ENCODE measurements around the gene CD101.
"Not testable (repeated sequence)": the region's sequence is repeated elsewhere in the genome, so short reads cannot be mapped to it uniquely, and the experiment has no call there.

The CD101 gene

DNA sequence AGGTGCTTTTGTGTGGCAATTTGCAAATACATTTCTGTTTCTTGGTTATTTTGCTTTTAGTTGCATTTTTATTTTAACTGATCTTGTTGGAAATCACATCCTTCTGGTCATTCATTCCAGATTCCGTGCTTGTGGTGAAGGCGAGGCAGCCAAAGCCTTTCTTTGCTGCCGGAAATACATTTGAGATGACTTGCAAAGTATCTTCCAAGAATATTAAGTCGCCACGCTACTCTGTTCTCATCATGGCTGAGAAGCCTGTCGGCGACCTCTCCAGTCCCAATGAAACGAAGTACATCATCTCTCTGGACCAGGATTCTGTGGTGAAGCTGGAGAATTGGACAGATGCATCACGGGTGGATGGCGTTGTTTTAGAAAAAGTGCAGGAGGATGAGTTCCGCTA lies 34.8 kb upstream of the CD101 start:
- no peak overlapping the region for H3K4me3 ChIP-seq
- no peaks in the 10 kb centered on the region for H3K4me1 ChIP-seq
- H3K27me3 ChIP-seq, result no peaks in the 10 kb centered on the region
- no peak overlapping the region for H3K27ac ChIP-seq
- no peak for TF ChIP-seq Cebpa-rat (IDR thresholded peaks at IDR 0.05)
- H3K9ac ChIP-seq, result no peak overlapping the region
- H4K20me1 ChIP-seq, result no peaks in the 10 kb centered on the region
- H3K9me3 ChIP-seq, result no peaks in the 10 kb centered on the region
- no peaks in the 10 kb centered on the region for H3K36me3 ChIP-seq
- H3K4me2 ChIP-seq, result no peak overlapping the region

DNA sequence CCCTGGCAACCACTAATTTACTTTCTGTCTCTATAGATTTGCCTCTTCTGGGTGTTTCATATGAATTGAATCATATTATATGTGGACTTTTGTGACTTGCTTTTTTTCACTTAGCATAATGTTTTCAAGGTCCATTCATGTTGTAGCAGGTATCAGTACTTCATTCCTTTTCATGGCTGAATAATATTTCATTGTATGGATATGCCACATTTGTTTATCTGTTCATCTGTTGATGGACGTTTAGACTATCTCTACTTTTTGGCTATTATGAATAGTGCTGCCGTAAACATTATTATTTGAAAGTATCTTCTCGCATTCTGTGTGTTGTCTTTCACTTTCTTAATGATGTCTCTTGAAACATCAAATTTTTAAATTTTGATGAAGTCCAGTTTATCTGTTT lies 32.8 kb upstream of the CD101 start:
- TF ChIP-seq Cebpa-rat (IDR thresholded peaks at IDR 0.05), result no peak
- Histone ChIP-seq H3K36me3 (no peaks in the 10 kb centered on the region), H3K4me1 (no peaks in the 10 kb centered on the region), H3K27ac (no peak overlapping the region), H3K27me3 (no peaks in the 10 kb centered on the region), H3K4me3 (no peak overlapping the region), H3K4me2 (no peak overlapping the region), H3K9ac (no peak overlapping the region), H4K20me1 (no peaks in the 10 kb centered on the region), H3K9me3 (no peaks in the 10 kb centered on the region)

DNA sequence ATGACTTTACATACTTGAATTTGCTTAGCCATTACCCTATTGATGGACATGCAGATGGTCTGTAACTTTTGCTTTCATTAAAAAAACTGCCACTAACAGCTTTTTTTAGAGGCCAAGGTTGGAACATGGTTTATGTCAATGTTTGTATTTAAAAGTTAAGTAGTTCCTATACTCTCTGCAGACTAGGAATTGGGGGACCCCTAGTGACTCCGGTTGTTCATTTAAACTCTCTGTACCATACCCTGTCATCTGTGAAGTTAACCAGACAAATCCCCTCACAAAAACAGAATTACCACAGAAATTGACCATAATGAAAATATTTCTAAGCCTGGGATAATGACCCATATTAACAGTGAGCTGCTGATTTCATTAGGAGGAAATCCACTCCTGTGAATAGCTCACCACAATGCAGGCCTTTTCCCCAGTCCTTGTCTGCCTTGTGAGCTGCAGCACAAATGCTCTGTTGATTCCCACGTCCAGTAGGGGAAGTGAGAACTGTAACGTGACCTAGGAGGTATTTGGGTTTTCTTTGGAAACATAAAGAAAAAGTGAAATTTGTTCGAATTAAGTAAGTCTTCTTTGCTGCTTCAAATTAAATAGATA lies 30.2 kb upstream of the CD101 start:
- Histone ChIP-seq H3K9me3 (peaks cover 12% of the 10 kb centered on the region), H3K27ac (no peak overlapping the region), H3K36me3 (no peaks in the 10 kb centered on the region), H3K27me3 (no peaks in the 10 kb centered on the region), H3K4me2 (no peak overlapping the region), H3K4me1 (no peaks in the 10 kb centered on the region), H3K9ac (no peak overlapping the region), H3K4me3 (no peak overlapping the region), H4K20me1 (no peaks in the 10 kb centered on the region)
- TF ChIP-seq Cebpa-rat (IDR thresholded peaks at IDR 0.05), result no peak

- H4K20me1 ChIP-seq, result no peaks in the 10 kb centered on the region
These were observed 29.4 kb upstream of the CD101 start for GRCh38 chr1:116971965-116972673.

GRCh38 chr1:116972674-116973030 lies 28.9 kb upstream of the CD101 start:
- H3K9me3 ChIP-seq, result peaks cover 12% of the 10 kb centered on the region
- H3K9ac ChIP-seq, result no peak overlapping the region
- H3K27ac ChIP-seq, result no peak overlapping the region
- no peaks in the 10 kb centered on the region for H4K20me1 ChIP-seq
- no peak for TF ChIP-seq Cebpa-rat (IDR thresholded peaks at IDR 0.05)
- H3K27me3 ChIP-seq, result no peaks in the 10 kb centered on the region
- H3K4me2 ChIP-seq, result no peak overlapping the region
- H3K4me1 ChIP-seq, result no peaks in the 10 kb centered on the region
- H3K4me3 ChIP-seq, result no peak overlapping the region
- no peaks in the 10 kb centered on the region for H3K36me3 ChIP-seq

More at GRCh38 chr1:116971965-116972673, 29.4 kb upstream of the CD101 start:
- H3K9me3 ChIP-seq, result peaks cover 12% of the 10 kb centered on the region
- no peak overlapping the region for H3K4me2 ChIP-seq
- no peaks in the 10 kb centered on the region for H3K36me3 ChIP-seq
- H3K27ac ChIP-seq, result no peak overlapping the region
- H3K4me3 ChIP-seq, result no peak overlapping the region
- no peak for TF ChIP-seq Cebpa-rat (IDR thresholded peaks at IDR 0.05)
- no peaks in the 10 kb centered on the region for H3K4me1 ChIP-seq
- H3K27me3 ChIP-seq, result no peaks in the 10 kb centered on the region
- no peak overlapping the region for H3K9ac ChIP-seq

GRCh38 chr1:116980309-116980708 lies 21.3 kb upstream of the CD101 start:
- not testable (repeated sequence) for H3K27me3 ChIP-seq, H3K4me3 ChIP-seq, H3K36me3 ChIP-seq, H4K20me1 ChIP-seq, H3K27ac ChIP-seq, H3K9ac ChIP-seq, H3K4me1 ChIP-seq, H3K9me3 ChIP-seq, H3K4me2 ChIP-seq

GRCh38 chr1:116981521-116982037 lies 20.0 kb upstream of the CD101 start:
- Histone ChIP-seq H3K4me3 (no peak overlapping the region), H3K27ac (no peak overlapping the region), H3K9me3 (no peaks in the 10 kb centered on the region), H3K4me2 (no peak overlapping the region), H3K27me3 (no peaks in the 10 kb centered on the region), H3K9ac (no peak overlapping the region), H3K4me1 (peaks cover 8% of the 10 kb centered on the region), H3K36me3 (no peaks in the 10 kb centered on the region), H4K20me1 (no peaks in the 10 kb centered on the region)
- TF ChIP-seq Cebpa-rat (IDR thresholded peaks at IDR 0.05), result no peak

DNA sequence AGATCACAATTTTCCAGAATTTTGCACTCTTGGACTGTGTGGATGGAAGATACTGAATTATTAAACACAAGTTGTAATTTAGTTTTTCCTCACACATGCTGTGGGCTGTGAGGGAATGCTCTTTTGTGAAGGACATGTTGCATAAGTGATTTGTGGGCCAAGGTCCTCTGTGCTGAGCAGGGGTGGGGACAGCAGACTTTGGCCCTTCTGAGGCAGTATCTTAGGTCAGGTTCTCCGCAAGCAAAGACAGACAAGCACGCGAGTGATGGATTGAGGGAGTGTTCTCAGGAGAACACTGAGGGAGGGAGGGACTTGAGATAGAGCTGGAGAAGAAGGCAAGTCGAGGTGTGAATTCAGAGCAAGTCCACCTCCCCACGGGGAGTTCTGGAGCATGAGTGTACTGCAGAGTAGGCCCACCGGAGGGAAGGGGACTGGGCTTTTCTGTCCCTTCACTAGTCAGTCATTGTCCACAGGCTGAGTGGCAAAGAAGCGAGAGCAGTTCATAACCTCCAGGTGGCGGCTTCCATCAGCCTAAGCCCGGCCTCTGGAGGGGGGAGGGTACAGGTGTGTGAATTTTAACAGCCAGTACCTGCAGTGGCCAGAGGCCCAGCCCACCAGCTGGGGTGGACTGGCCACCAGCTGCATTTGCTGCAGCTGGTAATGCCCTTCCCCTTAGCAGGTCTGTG lies 19.1 kb upstream of the CD101 start:
- Histone ChIP-seq H3K9ac (no peak overlapping the region), H3K27ac (no peak overlapping the region), H3K4me3 (no peak overlapping the region), H3K4me1 (peaks cover 15% of the 10 kb centered on the region), H3K36me3 (no peaks in the 10 kb centered on the region), H3K27me3 (no peaks in the 10 kb centered on the region), H3K9me3 (no peaks in the 10 kb centered on the region), H4K20me1 (no peaks in the 10 kb centered on the region), H3K4me2 (no peak overlapping the region)
- TF ChIP-seq Cebpa-rat (IDR thresholded peaks at IDR 0.05), result no peak

DNA sequence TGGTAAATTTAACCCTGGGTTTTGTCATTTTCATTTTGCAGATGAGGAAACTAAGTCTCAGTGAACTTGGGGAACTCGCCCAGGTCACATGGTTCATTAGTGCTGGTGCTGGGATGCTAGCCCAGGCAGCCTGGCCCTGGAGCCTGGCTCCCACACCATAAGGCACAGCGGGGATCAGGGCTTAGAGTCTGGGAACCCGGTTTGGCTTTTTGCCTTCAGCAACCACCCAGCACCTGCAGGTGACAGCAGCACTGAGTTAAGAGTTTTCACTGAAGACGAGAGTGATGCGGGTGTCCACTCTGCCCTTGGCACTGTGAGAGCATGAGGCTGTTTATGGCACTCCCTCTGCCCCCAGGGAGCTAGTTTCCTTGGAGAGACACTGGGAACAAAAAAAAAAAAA lies 18.4 kb upstream of the CD101 start:
- Histone ChIP-seq H3K4me2 (no peak overlapping the region), H3K9me3 (no peaks in the 10 kb centered on the region), H3K27ac (no peak overlapping the region), H3K4me3 (no peak overlapping the region), H3K4me1 (peaks cover 19% of the 10 kb centered on the region), H3K27me3 (no peaks in the 10 kb centered on the region), H3K9ac (no peak overlapping the region), H4K20me1 (no peaks in the 10 kb centered on the region), H3K36me3 (no peaks in the 10 kb centered on the region)
- TF ChIP-seq Cebpa-rat (IDR thresholded peaks at IDR 0.05), result no peak

- Histone ChIP-seq H3K36me3 (no peaks in the 10 kb centered on the region), H3K9ac (no peak overlapping the region), H4K20me1 (no peaks in the 10 kb centered on the region), H3K4me3 (no peak overlapping the region), H3K9me3 (no peaks in the 10 kb centered on the region), H3K4me2 (no peak overlapping the region), H3K27ac (no peak overlapping the region), H3K4me1 (peaks cover 20% of the 10 kb centered on the region), H3K27me3 (no peaks in the 10 kb centered on the region)
- no peak for TF ChIP-seq Cebpa-rat (IDR thresholded peaks at IDR 0.05)
These were observed 17.9 kb upstream of the CD101 start for GRCh38 chr1:116983678-116984077.
